Ectodermal cell (in vitro differentiated cells): Measurements from ENCODE around the gene INTS1.

ENCODE experiments used
- H3K27ac ChIP-seq: 2 replicates; pipeline ENCODE4 v1.7.0; 2013; ENCODE audit warnings: mild to moderate bottlenecking, low read depth, low read length; ENCODE audit not compliant: insufficient read depth, poor library complexity, severe bottlenecking
- H3K27me3 ChIP-seq: 2 replicates; pipeline ENCODE4 v1.7.0; 2013; ENCODE audit warnings: mild to moderate bottlenecking, low read length; ENCODE audit not compliant: insufficient read depth, control insufficient read depth, poor library complexity, severe bottlenecking
- H3K36me3 ChIP-seq: one replicate; pipeline ENCODE4 v1.7.0; 2013; ENCODE audit warnings: low read length; ENCODE audit not compliant: control insufficient read depth, insufficient read depth
- H3K4me1 ChIP-seq: one replicate; pipeline ENCODE4 v1.7.0; 2013; ENCODE audit warnings: low read length; ENCODE audit not compliant: control insufficient read depth, insufficient read depth
- H3K4me3 ChIP-seq: 2 replicates; pipeline ENCODE4 v1.7.0; 2013; ENCODE audit warnings: low read depth, low read length, control low read depth; ENCODE audit not compliant: insufficient read depth
- H3K9me3 ChIP-seq: 2 replicates; pipeline ENCODE4 v1.7.0; 2013; ENCODE audit warnings: mild to moderate bottlenecking, low read length, moderate library complexity; ENCODE audit not compliant: control insufficient read depth
- WGBS, 2 experiments: methylation state at CpG; one replicate each; pipeline ENCODE4 v1.1.7; 2013; ENCODE audit warnings: missing lambda C conversion rate in 2 of 2; 5-methylcytosine and 5-hydroxymethylcytosine counted together

Gene INTS1

GRCh38 chr7:1439373-1440363 lies 64.5 kb downstream of the INTS1 start:
- WGBS, 2 experiments: 93 to 94% methylated on average over 31 of the region's 31 CpGs
- H3K4me1 ChIP-seq: no peaks in the 10 kb centered on the region
- no peaks in the 10 kb centered on the region for H3K27me3 ChIP-seq
- no peak overlapping the region for H3K27ac ChIP-seq
- no peaks in the 10 kb centered on the region for H3K9me3 ChIP-seq
- no peak overlapping the region for H3K4me3 ChIP-seq
- H3K36me3 ChIP-seq: no peaks in the 10 kb centered on the region

- Histone ChIP-seq H3K4me3 (no peak overlapping the region), H3K27ac (no peak overlapping the region), H3K27me3 (no peaks in the 10 kb centered on the region), H3K4me1 (no peaks in the 10 kb centered on the region), H3K9me3 (no peaks in the 10 kb centered on the region), H3K36me3 (no peaks in the 10 kb centered on the region)
- 92 to 93% methylated on average over 15 of the region's 15 CpGs for WGBS, 2 experiments
Measured at GRCh38 chr7:1438821-1439220, 65.4 kb downstream of the INTS1 start.

- Histone ChIP-seq H3K27ac (no peak overlapping the region), H3K9me3 (no peaks in the 10 kb centered on the region), H3K27me3 (no peaks in the 10 kb centered on the region), H3K36me3 (no peaks in the 10 kb centered on the region), H3K4me3 (no peak overlapping the region), H3K4me1 (no peaks in the 10 kb centered on the region)
- WGBS, 2 experiments: 92% methylated on average over 10 of the region's 10 CpGs
Measured at GRCh38 chr7:1438208-1438607, 66.0 kb downstream of the INTS1 start.

- Histone ChIP-seq H3K9me3 (no peaks in the 10 kb centered on the region), H3K27me3 (no peaks in the 10 kb centered on the region), H3K27ac (no peak overlapping the region), H3K36me3 (no peaks in the 10 kb centered on the region), H3K4me1 (no peaks in the 10 kb centered on the region), H3K4me3 (no peak overlapping the region)
- 93 to 94% methylated on average over 43 of the region's 43 CpGs for WGBS, 2 experiments
Measured at GRCh38 chr7:1437155-1437880, 66.9 kb downstream of the INTS1 start.

GRCh38 chr7:1436608-1437007 lies 67.6 kb downstream of the INTS1 start:
- Histone ChIP-seq H3K36me3 (no peaks in the 10 kb centered on the region), H3K4me1 (no peaks in the 10 kb centered on the region), H3K27me3 (peaks cover 5% of the 10 kb centered on the region), H3K4me3 (no peak overlapping the region), H3K27ac (no peak overlapping the region), H3K9me3 (no peaks in the 10 kb centered on the region)
- 93 to 96% methylated on average over 20 of the region's 20 CpGs for WGBS, 2 experiments

- no peak overlapping the region for H3K4me3 ChIP-seq
- no peaks in the 10 kb centered on the region for H3K36me3 ChIP-seq
- no peak overlapping the region for H3K27ac ChIP-seq
- H3K4me1 ChIP-seq: no peaks in the 10 kb centered on the region
- H3K27me3 ChIP-seq: peaks cover 5% of the 10 kb centered on the region
- 91 to 94% methylated on average over 21 to 22 of the region's 22 CpGs for WGBS, 2 experiments
- no peaks in the 10 kb centered on the region for H3K9me3 ChIP-seq
Measured at GRCh38 chr7:1434891-1435670, 69.1 kb downstream of the INTS1 start.

- Histone ChIP-seq H3K27ac (no peak overlapping the region), H3K9me3 (no peaks in the 10 kb centered on the region), H3K27me3 (peaks cover 5% of the 10 kb centered on the region), H3K36me3 (no peaks in the 10 kb centered on the region), H3K4me3 (no peak overlapping the region), H3K4me1 (peaks cover under 1% of the 10 kb centered on the region)
- 94 to 95% methylated on average over 35 of the region's 35 CpGs for WGBS, 2 experiments
Measured at GRCh38 chr7:1434165-1434718, 69.9 kb downstream of the INTS1 start.

- Histone ChIP-seq H3K9me3 (no peaks in the 10 kb centered on the region), H3K4me1 (peaks cover 5% of the 10 kb centered on the region), H3K27ac (no peak overlapping the region), H3K36me3 (no peaks in the 10 kb centered on the region), H3K27me3 (peaks cover 5% of the 10 kb centered on the region), H3K4me3 (no peak overlapping the region)
- WGBS, 2 experiments: 88 to 91% methylated on average over 25 of the region's 25 CpGs
Measured at GRCh38 chr7:1433128-1433920, 70.9 kb downstream of the INTS1 start.

- no peak overlapping the region for H3K27ac ChIP-seq
- H3K9me3 ChIP-seq: no peaks in the 10 kb centered on the region
- peaks cover 5% of the 10 kb centered on the region for H3K27me3 ChIP-seq
- peaks cover 5% of the 10 kb centered on the region for H3K4me1 ChIP-seq
- H3K4me3 ChIP-seq: no peak overlapping the region
- 27 to 28% methylated on average over 30 of the region's 30 CpGs for WGBS, 2 experiments
- no peaks in the 10 kb centered on the region for H3K36me3 ChIP-seq
Measured at GRCh38 chr7:1432411-1433082, 71.6 kb downstream of the INTS1 start.
